GM21360 (cell line): ENCODE data around the gene LINGO3.

Experiments used
- ATAC-seq: cut with Tn5 transposase; IDR thresholded peaks from one replicate; pipeline ENCODE4 v1.9.1; 2021; ENCODE audit warnings: mild to moderate bottlenecking, moderate library complexity; ENCODE audit not compliant: unreplicated experiment

Gene LINGO3

GRCh38 chr19:2307518-2308012, 389 bp downstream of the LINGO3 start:
- ATAC-seq: no peak

DNA sequence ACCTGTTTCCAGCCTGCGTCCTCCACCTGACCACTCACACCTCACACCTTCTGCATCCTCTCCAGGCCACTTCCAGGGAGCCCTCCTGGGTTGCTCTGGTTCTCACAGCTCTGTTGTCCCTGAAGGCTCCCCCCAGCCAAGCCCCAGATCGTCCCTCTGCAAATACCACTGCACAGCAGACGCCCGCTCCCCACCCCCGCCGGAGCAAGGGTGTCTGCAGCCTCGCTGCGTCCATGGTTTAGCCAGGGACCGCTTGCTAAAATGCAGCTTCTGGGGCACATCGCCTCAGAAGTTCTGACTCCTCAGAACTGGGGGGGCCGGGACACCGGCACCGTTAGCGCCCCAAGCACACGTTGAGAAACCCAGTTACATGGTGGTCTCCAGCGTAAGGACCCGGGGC, 983 bp downstream of the LINGO3 start:
- ATAC-seq: no peak

DNA sequence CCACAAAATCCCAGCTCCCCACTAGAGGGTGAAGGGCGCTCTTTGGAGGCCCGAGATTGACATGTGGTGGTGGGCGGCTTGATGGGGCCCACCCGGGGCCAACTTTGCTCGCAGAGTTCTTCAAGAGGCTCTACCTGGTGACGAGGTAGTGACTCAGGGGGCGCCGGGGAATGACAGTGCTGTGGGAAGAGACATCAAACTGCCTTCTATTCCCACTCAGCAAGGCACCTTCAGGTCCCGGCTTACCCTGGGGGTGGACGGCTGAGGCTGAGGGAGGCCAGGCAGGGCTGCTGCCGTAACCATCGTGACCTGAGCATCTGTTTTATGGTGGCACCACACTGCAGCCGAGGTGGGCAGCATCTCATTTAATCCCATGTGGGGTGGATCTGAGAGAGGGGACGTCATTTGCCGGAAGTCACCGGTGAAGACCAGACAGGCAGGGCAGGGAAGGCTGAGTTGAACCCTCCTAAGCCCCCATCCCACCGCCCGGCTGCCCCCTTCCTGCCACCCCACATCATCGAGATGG, 1.6 kb downstream of the LINGO3 start:
- no peak for ATAC-seq

DNA sequence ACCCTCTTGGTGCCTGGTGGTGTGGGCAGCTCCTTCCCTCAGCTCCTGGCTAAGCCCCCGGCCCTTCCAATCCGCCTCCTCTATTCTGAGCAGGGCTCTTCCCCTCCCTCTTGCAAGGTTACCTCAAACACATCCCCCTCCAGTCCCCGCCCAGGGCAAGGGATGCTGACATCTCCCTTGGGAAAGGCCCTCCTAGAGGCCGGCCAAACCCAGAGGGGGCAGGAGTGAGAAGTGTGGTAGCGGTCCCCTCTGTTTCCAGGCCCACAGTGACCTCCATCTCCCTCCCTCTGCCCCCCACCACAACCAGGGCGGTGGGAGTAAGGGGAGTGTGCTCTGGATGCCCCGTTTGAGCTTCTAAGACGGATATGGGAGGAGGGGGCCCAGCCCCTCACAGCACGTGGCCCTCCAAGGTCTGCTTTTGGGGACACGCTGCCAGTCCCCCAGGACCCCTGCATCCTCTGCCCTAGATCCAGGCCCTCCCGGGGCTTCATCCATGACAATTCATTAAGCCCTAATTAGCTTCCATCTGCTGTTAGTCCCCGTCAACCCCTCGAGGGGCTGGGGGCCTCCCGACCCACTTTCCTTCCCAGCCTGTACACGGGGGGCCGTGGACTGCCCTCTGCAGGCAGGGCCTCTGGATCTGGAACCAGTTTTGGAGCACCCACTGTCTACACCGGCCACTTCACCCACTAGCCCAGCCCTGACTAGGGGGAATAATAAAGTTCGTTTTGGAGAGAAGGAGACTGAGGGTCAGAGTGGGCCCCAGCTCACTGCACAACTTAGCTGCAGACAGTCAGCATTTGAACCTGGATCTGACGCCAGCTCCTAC, 2.3 kb downstream of the LINGO3 start:
- ATAC-seq: no peak

- ATAC-seq: no peak
Measured at GRCh38 chr19:2303211-2303798, 4.6 kb downstream of the LINGO3 start.

DNA sequence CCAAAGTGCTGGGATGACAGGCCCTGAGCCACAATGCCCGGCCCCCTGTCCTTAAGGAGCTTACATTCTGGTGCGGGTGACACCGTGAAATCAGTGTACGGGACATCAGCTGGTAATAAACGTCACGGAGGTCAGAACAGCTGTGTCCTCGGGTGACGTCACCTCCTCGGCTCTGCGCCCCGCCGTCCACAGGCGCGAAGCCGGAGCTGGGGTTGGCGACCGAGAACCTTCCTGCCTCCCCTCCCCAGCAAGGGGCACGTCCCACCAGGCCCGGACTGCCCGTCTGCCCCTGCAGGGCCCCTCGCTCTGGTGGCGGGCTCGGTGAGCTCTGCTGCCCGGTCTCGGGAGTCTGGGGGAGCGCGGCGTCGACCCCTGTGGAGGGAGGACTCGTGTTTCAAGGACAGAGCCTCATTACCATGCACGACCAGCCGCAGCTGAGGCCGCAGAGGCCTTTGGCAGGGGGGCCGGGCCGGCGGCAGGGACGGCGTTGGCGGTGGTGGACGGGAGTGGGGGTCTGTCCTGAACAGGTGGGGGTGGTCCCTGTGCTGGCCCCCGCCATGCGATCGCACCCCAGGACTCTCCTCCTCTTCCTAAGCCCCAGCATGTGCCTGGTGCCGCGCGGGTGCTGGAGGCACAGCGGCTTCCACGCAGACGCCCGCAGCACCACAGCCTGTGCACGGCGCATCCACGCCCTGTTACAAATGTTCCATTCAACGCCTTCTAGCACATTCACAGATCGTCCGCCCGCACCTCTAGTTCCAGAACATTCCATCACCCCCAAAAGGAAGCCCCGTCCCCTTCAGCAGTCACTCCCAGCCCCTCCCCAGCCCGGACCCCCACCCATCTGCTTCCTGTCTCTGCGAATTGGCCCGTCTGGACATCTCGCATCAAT, 5.4 kb downstream of the LINGO3 start:
- ATAC-seq: no peak

DNA sequence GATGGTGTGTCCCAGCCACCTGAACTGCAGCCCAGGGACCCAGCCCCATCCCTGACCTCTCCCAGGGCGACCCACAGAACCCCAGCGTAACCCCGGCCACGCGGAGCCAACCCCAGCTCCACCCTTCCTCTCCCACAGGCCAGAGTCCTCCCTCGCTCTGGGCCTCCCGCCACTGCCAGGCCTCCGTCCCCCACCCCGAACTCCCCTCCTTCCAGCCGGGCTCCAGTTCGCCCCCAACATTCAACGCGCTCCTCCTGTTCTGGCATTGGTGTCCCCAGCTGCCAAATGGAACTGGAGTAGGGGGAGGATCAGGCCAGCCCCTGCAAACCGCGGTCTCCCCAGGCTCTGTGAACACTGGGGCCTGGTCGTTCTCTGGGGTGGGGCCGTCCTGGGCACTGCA, 7.4 kb downstream of the LINGO3 start:
- ATAC-seq: no peak

DNA sequence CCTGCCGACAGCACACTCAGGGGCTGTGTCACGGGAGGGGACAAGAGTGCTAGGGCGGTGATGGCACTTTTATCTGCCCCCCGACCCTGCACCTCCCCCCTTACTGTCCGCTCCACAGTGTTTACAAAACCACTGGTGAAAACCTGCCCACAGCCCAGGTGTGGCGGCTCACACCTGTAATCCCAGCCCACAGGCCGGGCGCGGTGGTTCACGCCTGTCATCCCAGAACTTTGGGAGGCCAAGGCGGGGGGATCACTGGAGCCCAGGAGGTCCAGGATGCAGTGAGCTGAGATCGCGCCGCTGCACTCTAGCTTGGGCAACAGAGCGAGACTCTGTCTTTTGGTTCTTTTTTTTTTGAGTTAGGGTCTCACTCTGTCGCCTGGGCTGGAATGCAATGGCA, 11.8 kb downstream of the LINGO3 start:
- ATAC-seq: no peak

DNA sequence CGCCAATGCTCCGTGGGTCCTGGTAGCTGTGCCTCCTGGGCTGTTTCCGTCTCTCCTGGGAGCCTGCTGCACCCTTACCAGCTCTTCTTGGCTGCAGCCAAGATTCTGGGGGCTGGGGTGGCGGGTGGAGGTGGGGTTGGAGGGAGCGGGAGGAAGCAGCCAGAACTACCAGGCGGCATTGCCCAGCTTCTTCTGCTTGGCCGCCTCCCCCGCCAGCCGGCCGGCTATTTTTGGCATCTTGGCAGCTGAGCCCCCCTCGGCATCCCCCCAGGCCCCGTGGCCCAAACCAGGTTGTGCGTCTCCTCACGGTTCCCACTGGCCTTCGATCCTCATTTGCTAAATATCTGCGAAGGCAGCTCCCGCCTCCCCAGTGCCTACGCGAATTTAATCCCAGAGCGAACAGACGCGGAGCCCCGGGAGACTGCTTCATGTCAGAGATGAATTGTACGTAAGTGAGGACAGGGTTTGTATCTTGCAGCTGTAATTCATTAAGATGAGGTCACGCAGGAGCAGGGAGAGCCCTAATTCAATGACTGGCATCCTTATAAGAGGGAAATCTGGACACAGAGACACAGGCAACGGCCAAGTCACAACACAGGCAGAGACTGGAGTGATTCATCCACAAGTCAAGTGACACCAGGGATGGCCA, 13.1 kb downstream of the LINGO3 start:
- no peak for ATAC-seq

DNA sequence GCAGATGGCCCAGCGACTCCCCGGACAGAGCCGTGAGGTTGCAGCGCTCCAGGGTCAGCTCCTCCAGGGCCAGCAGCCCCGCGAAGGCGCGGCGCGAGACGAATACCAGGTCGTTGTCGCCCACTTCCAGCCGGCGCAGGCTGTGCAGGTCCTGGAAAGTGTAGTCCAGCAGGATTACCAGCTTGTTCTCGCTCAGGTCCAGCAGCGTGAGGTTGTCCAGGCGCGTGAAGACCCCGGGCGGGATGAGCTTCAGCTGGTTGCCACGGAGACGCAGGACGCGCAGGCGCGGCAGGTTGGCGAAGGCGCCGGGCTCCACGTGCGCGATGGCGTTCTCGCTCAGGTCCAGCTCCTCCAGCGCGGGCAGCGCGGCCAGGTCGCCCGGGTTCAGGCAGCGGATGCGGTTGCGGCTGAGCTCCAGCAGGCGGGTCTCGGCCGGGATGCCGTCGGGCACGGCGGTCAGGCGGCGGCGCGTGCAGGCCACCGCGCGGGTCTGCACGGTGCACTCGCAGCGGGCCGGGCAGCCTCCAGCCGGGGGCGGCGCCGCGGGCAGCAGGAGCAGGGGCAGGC, 16.7 kb downstream of the LINGO3 start:
- ATAC-seq: no peak

DNA sequence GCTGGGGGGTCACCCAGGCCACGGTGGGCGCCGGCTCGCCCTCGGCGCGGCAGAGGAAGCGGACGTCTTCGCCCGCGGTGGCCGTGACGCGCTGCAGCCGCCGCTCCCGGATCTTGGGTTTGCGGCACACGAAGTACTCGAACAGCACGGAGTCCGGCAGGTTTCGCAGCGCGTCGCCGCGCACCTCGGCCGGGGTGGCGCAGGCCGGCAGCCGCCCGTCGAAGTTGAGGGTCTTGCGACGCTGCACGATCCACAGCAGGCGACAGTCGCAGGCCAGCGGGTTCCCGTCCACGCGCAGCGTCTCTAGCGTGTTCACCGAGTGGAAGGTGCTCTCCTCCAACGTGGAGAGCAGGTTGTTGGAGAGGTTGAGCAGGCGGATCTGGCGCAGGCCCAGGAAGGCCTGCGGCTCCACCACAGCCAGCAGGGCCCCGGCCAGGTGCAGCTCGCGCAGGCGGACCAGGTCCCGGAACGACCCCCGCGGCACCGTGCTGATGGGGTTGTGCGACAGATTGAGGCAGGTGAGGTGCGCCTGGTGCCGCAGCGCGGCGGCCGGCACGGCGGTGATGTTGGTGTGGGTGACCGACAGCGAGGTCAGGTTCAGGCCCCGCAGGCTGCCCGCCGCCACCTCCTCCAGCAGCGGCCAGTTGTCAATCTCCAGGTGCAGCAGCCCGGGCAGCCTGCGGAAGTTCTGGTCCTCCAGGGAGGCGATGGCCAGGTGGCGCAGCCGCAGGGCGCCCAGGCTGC, 17.3 kb downstream of the LINGO3 start:
- no peak for ATAC-seq

DNA sequence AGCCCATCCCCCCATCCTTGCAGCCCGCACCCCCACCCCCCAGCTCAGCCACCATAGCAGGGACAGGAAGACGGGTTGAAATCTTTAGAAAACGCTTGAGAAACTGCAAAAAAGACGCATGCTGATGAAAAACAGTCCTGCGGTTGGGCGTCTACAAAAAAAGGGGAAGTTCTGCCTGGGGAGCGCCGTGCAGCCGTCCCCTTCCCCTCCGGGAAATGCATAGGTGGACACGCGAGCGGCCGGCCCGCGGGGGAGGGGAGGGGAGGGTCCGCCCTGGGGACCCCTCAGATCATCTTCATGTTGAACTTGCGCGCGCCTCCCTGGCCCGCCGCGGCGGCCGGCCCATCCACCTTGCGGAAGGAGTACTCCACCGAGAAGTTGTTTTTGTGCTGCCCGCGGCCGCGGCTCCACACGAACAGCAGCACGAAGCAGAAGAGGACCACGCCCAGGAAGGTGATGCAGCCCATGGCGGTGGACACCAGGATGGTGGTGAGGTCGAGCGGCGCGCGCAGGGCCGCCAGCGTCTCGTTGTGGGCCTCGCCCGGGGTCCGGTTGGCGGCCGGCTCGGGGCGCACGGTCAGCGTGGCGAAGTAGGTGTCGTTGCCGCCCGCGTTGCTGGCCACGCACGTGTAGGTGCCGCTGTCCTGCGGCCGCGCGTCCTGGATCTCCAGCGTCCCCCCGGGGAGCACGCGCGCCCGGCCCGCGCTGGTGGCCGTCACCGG, 18.1 kb downstream of the LINGO3 start:
- ATAC-seq: no peak

DNA sequence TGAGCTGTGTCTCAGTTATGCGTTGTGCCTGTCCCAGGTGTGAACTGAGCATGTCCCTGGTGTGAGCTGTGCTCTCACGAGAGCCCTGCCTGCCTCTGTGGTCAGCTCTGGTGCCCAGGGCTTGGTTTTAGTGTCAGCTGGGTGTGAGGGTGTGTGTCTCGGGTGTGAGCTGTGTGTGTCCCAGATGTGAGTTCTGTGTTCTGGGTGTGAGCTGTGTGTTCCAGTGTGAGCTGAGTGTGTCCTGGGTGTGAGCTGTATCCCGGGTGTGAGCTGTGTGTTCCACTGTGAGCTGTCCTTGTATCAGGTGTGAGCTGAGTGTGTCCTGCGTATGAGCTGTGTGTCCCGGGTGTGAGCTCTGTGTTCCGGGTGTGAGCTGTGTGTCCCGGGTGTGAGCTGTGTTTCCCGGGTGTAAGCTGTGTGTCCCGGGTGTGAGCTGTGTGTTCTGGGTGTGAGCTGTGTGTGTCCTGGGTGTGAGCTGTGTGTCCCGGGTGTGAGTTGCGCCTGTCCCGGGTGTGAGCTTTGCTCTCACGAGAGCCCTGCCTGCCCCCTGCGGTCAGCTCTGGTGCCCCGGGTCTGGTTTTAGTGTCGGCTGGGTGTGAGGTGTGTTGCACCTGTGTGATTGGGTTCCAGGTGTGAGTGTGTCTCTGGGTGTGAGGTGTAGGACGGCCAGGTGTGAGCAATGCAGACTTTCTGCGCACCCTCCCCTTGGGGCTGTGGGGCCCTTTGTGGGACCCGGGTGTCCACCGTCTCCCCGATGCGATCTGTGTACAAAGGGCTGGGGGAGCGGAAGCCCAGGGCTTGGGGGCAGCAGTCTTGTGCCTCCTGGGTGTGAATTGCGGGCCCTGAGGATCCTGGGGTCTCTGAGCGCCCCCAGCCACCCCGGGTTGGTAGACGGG, 18.9 kb downstream of the LINGO3 start:
- ATAC-seq: no peak

DNA sequence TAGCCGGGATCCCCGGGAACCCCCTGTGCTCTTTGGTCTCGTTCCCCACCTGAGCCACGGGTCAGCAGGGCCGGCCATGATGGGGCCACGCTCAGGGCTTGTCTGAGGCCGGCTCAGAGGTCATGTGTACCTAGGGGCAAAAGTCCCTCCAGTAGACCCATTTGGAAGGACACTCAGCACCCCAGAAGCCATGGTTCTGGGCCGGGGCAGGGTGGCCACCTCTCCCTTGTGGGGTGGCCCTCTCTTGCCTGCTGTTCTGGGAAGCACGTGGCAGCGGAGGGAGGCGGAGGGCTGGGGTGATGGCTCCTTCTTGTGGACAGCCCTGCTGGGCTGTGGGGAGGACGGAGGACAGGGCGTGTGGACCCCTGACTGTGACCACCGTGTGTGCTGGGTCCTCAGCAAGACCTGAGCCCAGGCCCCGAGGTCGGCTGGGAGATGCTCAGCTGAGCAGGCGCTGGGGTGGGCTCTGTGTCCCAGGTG, 19.6 kb downstream of the LINGO3 start:
- ATAC-seq: no peak

DNA sequence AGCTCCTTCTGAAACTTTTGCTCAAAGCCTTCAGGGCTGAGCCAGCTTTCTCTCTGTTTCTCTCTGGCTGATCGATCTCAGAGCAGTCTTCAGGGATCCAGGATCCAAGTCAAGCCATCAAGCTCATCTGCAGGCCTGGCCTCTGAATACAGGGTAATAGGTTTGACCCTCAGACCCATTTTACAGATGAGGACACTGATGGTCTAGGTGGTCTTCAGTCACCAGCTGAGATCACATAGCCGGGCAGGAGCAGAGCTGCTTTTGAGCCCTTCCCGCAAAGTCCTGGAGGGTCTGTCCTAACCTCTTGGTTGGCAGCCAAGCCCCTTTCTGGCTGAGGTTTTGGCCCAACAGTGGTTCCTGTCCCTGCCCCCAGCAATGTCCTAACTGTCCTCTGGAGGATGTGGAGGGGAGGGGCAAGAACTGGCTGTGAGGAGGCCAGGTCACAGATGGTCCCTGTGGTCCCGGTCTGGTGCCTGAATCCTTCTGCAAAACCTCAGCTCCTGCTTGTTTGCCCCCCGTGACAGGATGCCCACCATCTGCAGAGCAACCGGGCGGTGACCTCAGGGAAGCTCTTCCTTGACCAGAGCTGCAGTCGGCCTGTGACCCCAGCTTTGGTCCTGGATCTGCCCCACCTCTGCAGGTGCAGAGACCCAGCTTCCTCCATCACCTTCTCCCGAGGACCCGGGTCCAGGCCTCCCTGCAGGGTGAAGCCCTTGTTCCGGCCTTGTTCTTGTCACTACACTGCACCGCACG, 20.2 kb downstream of the LINGO3 start:
- ATAC-seq: no peak

DNA sequence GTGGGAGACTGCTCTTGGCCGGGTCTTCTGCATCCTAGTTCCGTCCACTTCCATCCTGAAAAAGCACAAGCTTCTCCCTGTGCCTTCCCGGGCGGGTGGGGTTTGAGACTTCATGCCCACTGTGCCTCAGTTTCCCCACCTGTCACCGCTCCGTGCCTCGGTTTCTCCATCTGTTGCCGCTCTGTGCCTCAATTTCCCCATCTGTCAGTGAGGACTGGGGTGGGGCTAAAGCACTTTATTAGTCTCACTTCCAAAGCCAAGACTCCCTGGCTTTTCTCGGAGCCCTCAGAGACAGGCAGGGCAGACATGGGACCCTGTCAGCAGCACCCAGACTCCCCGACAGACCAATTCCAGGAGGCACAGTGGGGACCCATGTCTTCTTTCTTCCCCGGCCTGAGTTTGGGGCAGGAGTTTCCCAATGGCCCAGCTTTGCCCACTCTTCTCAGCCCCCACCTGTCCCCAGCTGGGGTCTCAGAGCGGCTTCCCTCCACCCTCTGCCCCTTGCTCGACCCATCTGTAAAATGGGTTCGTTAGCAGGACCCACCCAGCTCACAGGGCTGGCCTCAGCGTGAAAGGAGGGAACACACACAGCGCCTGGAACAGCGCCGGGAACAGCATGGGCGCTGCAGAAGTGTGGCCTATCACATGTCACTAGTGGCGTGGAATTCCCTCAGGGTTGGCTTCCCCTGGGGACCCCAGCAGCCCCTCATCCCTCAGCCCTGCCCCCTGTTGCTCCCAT, 21.4 kb downstream of the LINGO3 start:
- no peak for ATAC-seq
